GM21619 (cell line): ENCODE data around the gene MYO1E.

Experiments
- ATAC-seq: cut with Tn5 transposase; IDR thresholded peaks from one replicate; pipeline ENCODE4 v1.9.1; 2021; ENCODE audit not compliant: unreplicated experiment

MYO1E gene

GRCh38 chr15:59099162-59099685 is 273.4 kb downstream of the MYO1E start:
- no peak for ATAC-seq

- ATAC-seq = no peak
Observed at GRCh38 chr15:59096429-59096828, 276.2 kb downstream of the MYO1E start.

DNA sequence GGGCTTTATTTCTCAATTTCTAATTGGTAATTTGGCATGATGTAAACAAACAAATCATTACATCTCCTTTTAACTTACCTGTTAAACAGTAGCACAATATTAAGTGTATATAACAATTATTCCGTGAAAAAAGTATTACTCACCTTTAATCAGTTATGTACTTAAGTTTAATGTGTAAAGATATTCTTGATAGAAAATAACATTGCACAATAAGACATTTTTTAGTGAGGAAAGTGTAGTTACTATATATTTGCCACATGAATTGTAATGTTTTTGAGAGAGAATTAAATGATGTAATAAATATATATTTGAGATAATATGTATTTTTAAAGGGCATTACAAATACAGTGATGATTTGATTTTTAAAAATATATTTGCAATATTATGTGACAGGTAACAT is 278.6 kb downstream of the MYO1E start:
- no peak for ATAC-seq

GRCh38 chr15:59087731-59088130 is 284.9 kb downstream of the MYO1E start:
- ATAC-seq = no peak
